Measurements from ENCODE around the gene LGALS3BP. TPM values are rescaled to one million over a fixed set of nuclear protein-coding genes. Genes with fewer than 3 reads are reported as not detected.

The LGALS3BP gene
- total RNA-seq, 2 donors from 2014 or later, result 23.3 to 71.4 TPM

DNA sequence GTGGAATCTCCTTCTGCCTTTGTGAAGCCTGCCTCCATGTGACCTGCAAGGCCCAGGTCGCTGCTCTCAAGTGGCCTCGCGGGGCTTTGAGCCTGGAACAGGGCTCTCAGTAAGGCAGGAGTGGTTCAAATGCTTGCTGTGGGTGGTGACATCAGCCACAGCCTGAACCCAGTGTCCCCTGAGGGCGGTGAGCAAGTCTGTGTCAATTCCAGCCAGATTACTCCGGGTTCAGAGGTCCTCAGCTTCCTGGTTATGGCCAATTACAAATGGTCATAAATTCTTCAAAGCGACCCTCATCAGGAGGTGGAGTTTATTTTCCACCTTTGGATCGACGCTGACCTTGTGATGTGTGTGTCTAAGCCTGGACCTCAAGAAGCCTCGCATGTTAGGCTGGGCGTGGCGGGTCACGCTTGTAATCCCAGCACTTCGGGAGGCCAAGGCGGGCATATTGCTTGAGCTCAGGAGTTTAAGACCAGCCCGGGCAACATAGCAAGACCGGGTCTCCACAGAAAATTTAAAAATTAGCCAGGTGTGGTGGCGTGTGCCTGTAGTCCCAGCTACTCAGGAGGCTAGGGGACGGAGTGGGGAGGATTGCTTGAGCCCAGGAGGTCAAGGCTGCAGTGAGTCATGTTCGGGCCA lies 17.3 kb downstream of the LGALS3BP start:
- no peaks in the 10 kb centered on the region for H3K36me3 ChIP-seq (ENCODE audit: control insufficient read depth, insufficient read depth, low read length)
- TF ChIP-seq, protein P1, sequence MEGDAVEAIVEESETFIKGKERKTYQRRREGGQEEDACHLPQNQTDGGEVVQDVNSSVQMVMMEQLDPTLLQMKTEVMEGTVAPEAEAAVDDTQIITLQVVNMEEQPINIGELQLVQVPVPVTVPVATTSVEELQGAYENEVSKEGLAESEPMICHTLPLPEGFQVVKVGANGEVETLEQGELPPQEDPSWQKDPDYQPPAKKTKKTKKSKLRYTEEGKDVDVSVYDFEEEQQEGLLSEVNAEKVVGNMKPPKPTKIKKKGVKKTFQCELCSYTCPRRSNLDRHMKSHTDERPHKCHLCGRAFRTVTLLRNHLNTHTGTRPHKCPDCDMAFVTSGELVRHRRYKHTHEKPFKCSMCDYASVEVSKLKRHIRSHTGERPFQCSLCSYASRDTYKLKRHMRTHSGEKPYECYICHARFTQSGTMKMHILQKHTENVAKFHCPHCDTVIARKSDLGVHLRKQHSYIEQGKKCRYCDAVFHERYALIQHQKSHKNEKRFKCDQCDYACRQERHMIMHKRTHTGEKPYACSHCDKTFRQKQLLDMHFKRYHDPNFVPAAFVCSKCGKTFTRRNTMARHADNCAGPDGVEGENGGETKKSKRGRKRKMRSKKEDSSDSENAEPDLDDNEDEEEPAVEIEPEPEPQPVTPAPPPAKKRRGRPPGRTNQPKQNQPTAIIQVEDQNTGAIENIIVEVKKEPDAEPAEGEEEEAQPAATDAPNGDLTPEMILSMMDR (conservative IDR thresholded peaks at IDR 0.05), result no peak
- no peaks in the 10 kb centered on the region for H3K9me3 ChIP-seq (ENCODE audit: control insufficient read depth, low read length)
- no peak overlapping the region for H3K4me3 ChIP-seq (ENCODE audit: low read length)
- H3K36me3 Mint-ChIP-seq (ENCODE audit: low read depth), result no peaks in the 10 kb centered on the region
- H3K4me1 ChIP-seq (ENCODE audit: control insufficient read depth, insufficient read depth, low read length), result no peaks in the 10 kb centered on the region
- H3K4me3 Mint-ChIP-seq, result no peak overlapping the region
- 86 to 89% methylated on average over 17 to 19 of the region's 19 CpGs for WGBS, 2 experiments (ENCODE audit: insufficient coverage in 1 of 2, insufficient read length in 1 of 2)
- no peak overlapping the region for H3K9ac ChIP-seq (ENCODE audit: extremely low read depth, low read length, poor library complexity, severe bottlenecking)
- DNase-seq, result no peak
- no peak overlapping the region for H3K27ac Mint-ChIP-seq
- no peaks in the 10 kb centered on the region for H3K27me3 Mint-ChIP-seq (ENCODE audit: insufficient read depth)
- H3K4me1 Mint-ChIP-seq, result peaks cover 5% of the 10 kb centered on the region
- no peaks in the 10 kb centered on the region for H3K27me3 ChIP-seq (ENCODE audit: control insufficient read depth, insufficient read depth, low read length, poor library complexity, severe bottlenecking)
- H3K27ac ChIP-seq (ENCODE audit: low read depth, low read length), result no peak overlapping the region
- H3K9me3 Mint-ChIP-seq, result no peaks in the 10 kb centered on the region

DNA sequence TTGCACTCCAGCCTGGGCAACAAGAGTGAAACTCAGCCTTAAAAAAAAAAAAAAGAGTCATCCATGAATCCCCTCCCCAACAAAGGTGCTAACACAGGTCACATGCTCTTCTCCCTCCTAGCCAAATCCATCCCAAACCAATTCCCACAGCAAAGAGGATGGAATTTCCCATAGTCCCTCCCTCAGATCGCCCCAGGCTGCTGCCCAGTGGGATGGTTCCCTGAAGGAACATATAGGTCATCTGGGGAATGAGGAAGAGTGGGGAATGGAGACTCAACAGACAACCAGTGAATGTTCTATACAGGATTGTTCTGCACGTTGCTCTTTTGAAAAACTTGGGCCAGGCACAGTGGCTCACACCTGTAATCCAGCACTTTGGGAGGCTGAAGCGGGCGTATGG lies 18.2 kb downstream of the LGALS3BP start:
- H3K9ac ChIP-seq (ENCODE audit: extremely low read depth, low read length, poor library complexity, severe bottlenecking), result no peak overlapping the region
- H3K4me1 ChIP-seq (ENCODE audit: control insufficient read depth, insufficient read depth, low read length), result no peaks in the 10 kb centered on the region
- H3K27ac ChIP-seq (ENCODE audit: low read depth, low read length), result no peak overlapping the region
- H3K27me3 Mint-ChIP-seq (ENCODE audit: insufficient read depth), result no peaks in the 10 kb centered on the region
- H3K4me3 ChIP-seq (ENCODE audit: low read length), result no peak overlapping the region
- H3K4me1 Mint-ChIP-seq, result peaks cover 5% of the 10 kb centered on the region
- H3K27me3 ChIP-seq (ENCODE audit: control insufficient read depth, insufficient read depth, low read length, poor library complexity, severe bottlenecking), result no peaks in the 10 kb centered on the region
- no peaks in the 10 kb centered on the region for H3K9me3 ChIP-seq (ENCODE audit: control insufficient read depth, low read length)
- H3K9me3 Mint-ChIP-seq, result no peaks in the 10 kb centered on the region
- WGBS, 2 experiments (ENCODE audit: insufficient coverage in 1 of 2, insufficient read length in 1 of 2), result 78 to 95% methylated on average over 1 to 4 of the region's 4 CpGs
- TF ChIP-seq, protein P1 (conservative IDR thresholded peaks at IDR 0.05), result no peak
- no peaks in the 10 kb centered on the region for H3K36me3 Mint-ChIP-seq (ENCODE audit: low read depth)
- H3K4me3 Mint-ChIP-seq, result no peak overlapping the region
- DNase-seq, result no peak
- H3K27ac Mint-ChIP-seq, result no peak overlapping the region
- no peaks in the 10 kb centered on the region for H3K36me3 ChIP-seq (ENCODE audit: control insufficient read depth, insufficient read depth, low read length)

DNA sequence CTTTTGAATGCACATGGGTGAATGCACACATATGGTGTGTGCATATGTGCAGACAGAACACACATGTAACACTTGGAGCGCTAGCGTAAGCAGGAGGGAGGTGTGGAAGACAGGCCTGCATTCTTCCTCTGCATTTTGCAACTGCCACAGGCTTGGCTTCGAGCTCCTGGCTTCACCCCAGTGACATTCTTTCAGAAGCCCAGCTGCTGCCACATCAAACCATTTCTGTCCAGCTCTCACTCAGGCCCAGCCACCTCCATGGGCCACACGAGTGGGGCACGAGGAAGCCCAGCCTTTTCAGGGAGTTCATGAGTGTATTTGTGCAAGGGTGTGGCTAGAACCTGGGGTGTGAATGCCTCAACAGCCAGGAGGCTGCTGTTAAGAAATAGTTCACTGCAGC lies 18.8 kb downstream of the LGALS3BP start:
- Histone ChIP-seq H3K27ac (ENCODE audit: low read depth, low read length) (no peak overlapping the region), H3K4me3 (ENCODE audit: low read length) (no peak overlapping the region), H3K36me3 (ENCODE audit: control insufficient read depth, insufficient read depth, low read length) (no peaks in the 10 kb centered on the region), H3K27me3 (ENCODE audit: control insufficient read depth, insufficient read depth, low read length, poor library complexity, severe bottlenecking) (no peaks in the 10 kb centered on the region), H3K9ac (ENCODE audit: extremely low read depth, low read length, poor library complexity, severe bottlenecking) (no peak overlapping the region), H3K9me3 (ENCODE audit: control insufficient read depth, low read length) (no peaks in the 10 kb centered on the region), H3K4me1 (ENCODE audit: control insufficient read depth, insufficient read depth, low read length) (no peaks in the 10 kb centered on the region)
- H3K27me3 Mint-ChIP-seq (ENCODE audit: insufficient read depth), result no peaks in the 10 kb centered on the region
- no peaks in the 10 kb centered on the region for H3K9me3 Mint-ChIP-seq
- no peak overlapping the region for H3K4me3 Mint-ChIP-seq
- H3K27ac Mint-ChIP-seq, result no peak overlapping the region
- DNase-seq, result no peak
- TF ChIP-seq, protein P1 (conservative IDR thresholded peaks at IDR 0.05), result no peak
- peaks cover 5% of the 10 kb centered on the region for H3K4me1 Mint-ChIP-seq
- 85 to 92% methylated on average over 5 of the region's 5 CpGs for WGBS, 2 experiments (ENCODE audit: insufficient coverage in 1 of 2, insufficient read length in 1 of 2)
- no peaks in the 10 kb centered on the region for H3K36me3 Mint-ChIP-seq (ENCODE audit: low read depth)
